Activated naive CD4-positive, alpha-beta T cell treated with anti-CD3 and anti-CD28 coated beads, Interleukin-2, amount 50 U/mL, for 16 hours (primary cell): ENCODE measurements around the gene KIF26A.

Experiments
- DNase-seq: peaks from one replicate; pipeline ENCODE4 v3.0.0-alpha.2; 2020

Gene KIF26A

GRCh38 chr14:104181761-104182530, 43.6 kb downstream of the KIF26A start:
- DNase-seq: no peak

GRCh38 chr14:104182857-104183425, 44.6 kb downstream of the KIF26A start:
- no peak for DNase-seq

- no peak for DNase-seq
Observed at GRCh38 chr14:104183796-104184195, 45.4 kb downstream of the KIF26A start.

GRCh38 chr14:104184506-104184905, 46.1 kb downstream of the KIF26A start:
- DNase-seq: no peak

GRCh38 chr14:104184911-104185499, 46.6 kb downstream of the KIF26A start:
- no peak for DNase-seq

GRCh38 chr14:104185916-104186495, 47.6 kb downstream of the KIF26A start:
- DNase-seq: no peak

- DNase-seq: no peak
Observed at GRCh38 chr14:104186575-104186974, 48.2 kb downstream of the KIF26A start.

GRCh38 chr14:104187121-104187889, 48.9 kb downstream of the KIF26A start:
- DNase-seq: no peak

GRCh38 chr14:104187931-104188726, 49.7 kb downstream of the KIF26A start:
- DNase-seq: no peak

- DNase-seq: no peak
Observed at GRCh38 chr14:104188727-104189400, 50.5 kb downstream of the KIF26A start.

GRCh38 chr14:104189629-104190335, 51.4 kb downstream of the KIF26A start:
- DNase-seq: no peak

- no peak for DNase-seq
Observed at GRCh38 chr14:104190396-104191000, 52.1 kb downstream of the KIF26A start.

GRCh38 chr14:104191409-104191997, 53.1 kb downstream of the KIF26A start:
- DNase-seq: no peak

GRCh38 chr14:104192146-104192882, 53.9 kb downstream of the KIF26A start:
- no peak for DNase-seq

- no peak for DNase-seq
Observed at GRCh38 chr14:104192883-104193245, 54.5 kb downstream of the KIF26A start.

- DNase-seq: no peak
Observed at GRCh38 chr14:104194016-104194415, 55.6 kb downstream of the KIF26A start.

- DNase-seq: no peak
Observed at GRCh38 chr14:104194716-104195115, 56.3 kb downstream of the KIF26A start.

- no peak for DNase-seq
Observed at GRCh38 chr14:104195361-104195760, 57.0 kb downstream of the KIF26A start.

GRCh38 chr14:104195878-104196277, 57.5 kb downstream of the KIF26A start:
- no peak for DNase-seq
